Mesothelial cell of epicardium (in vitro differentiated cells): ENCODE data around the gene CHAF1A. TPM values are rescaled to one million over a fixed set of nuclear protein-coding genes. Genes with fewer than 3 reads are reported as not detected.

Experiments used
- DNase-seq, 2 experiments: peaks; one replicate each; pipeline ENCODE4 v3.0.0; 2021; ENCODE audit warnings: low spot score in 2 of 2; ENCODE audit not compliant: unreplicated experiment in 2 of 2
- H3K27ac Mint-ChIP-seq: 2 replicates; pipeline ENCODE4 v1.8.0; 2021; ENCODE audit warnings: mixed read lengths
- H3K27me3 Mint-ChIP-seq: 2 replicates; pipeline ENCODE4 v1.8.0; 2021; ENCODE audit warnings: low read depth, mixed read lengths
- H3K36me3 Mint-ChIP-seq: 2 replicates; pipeline ENCODE4 v1.8.0; 2021; ENCODE audit warnings: mixed read lengths
- H3K4me1 Mint-ChIP-seq: 2 replicates; pipeline ENCODE4 v1.8.0; 2021; ENCODE audit warnings: mixed read lengths
- H3K4me3 Mint-ChIP-seq: 2 replicates; pipeline ENCODE4 v1.8.0; 2021; ENCODE audit warnings: mild to moderate bottlenecking, moderate library complexity, mixed read lengths
- H3K9me3 Mint-ChIP-seq: 2 replicates; pipeline ENCODE4 v1.8.0; 2021; ENCODE audit warnings: mixed read lengths
- CTCF ChIP-seq: fragments of 200-600 bp; sonication (generic); IDR thresholded peaks from one replicate; pipeline ENCODE4 v1.5.0; 2021; ENCODE audit warnings: antibody characterized with exemption; ENCODE audit not compliant: unreplicated experiment
- total RNA-seq: library from RNA; stranded (reverse); gene quantifications from 3 replicates; pipeline ENCODE4 v1.2.1, GENCODE V29; 2021

CHAF1A gene, protein sequence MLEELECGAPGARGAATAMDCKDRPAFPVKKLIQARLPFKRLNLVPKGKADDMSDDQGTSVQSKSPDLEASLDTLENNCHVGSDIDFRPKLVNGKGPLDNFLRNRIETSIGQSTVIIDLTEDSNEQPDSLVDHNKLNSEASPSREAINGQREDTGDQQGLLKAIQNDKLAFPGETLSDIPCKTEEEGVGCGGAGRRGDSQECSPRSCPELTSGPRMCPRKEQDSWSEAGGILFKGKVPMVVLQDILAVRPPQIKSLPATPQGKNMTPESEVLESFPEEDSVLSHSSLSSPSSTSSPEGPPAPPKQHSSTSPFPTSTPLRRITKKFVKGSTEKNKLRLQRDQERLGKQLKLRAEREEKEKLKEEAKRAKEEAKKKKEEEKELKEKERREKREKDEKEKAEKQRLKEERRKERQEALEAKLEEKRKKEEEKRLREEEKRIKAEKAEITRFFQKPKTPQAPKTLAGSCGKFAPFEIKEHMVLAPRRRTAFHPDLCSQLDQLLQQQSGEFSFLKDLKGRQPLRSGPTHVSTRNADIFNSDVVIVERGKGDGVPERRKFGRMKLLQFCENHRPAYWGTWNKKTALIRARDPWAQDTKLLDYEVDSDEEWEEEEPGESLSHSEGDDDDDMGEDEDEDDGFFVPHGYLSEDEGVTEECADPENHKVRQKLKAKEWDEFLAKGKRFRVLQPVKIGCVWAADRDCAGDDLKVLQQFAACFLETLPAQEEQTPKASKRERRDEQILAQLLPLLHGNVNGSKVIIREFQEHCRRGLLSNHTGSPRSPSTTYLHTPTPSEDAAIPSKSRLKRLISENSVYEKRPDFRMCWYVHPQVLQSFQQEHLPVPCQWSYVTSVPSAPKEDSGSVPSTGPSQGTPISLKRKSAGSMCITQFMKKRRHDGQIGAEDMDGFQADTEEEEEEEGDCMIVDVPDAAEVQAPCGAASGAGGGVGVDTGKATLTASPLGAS
- total RNA-seq, result 30.9 to 35.1 TPM (median 33.1 TPM) in 3 replicates

GRCh38 chr19:4402171-4403004 is at the start of gene CHAF1A:
TSS of gene CHAF1A (plus strand) at chr19:4402640. CDS start at chr19:4402763, 123 bp downstream.
- TF ChIP-seq CTCF, result no peak
- peak; percentile 99 for DNase-seq
- H3K4me1 Mint-ChIP-seq, result peaks cover 39% of the 10 kb centered on the region
- peak within 1 kb of the TSS; percentile 96 for H3K27ac Mint-ChIP-seq
- no peaks in the 10 kb centered on the region for H3K36me3 Mint-ChIP-seq
- H3K9me3 Mint-ChIP-seq, result no peaks in the 10 kb centered on the region
- H3K27me3 Mint-ChIP-seq, result no peaks in the 10 kb centered on the region
- H3K4me3 Mint-ChIP-seq, result peak within 1 kb of the TSS; percentile 73

GRCh38 chr19:4352701-4353121 is 49.7 kb upstream of the CHAF1A start:
- H3K36me3 Mint-ChIP-seq, result peaks cover 11% of the 10 kb centered on the region
- no peaks in the 10 kb centered on the region for H3K9me3 Mint-ChIP-seq
- H3K27ac Mint-ChIP-seq, result no peak overlapping the region
- no peak overlapping the region for H3K4me3 Mint-ChIP-seq
- no peaks in the 10 kb centered on the region for H3K4me1 Mint-ChIP-seq
- peak; percentile 51 to 76 for DNase-seq
- peak; percentile 96 for TF ChIP-seq CTCF
- H3K27me3 Mint-ChIP-seq, result no peaks in the 10 kb centered on the region

GRCh38 chr19:4354282-4354681 is 48.2 kb upstream of the CHAF1A start:
- no peaks in the 10 kb centered on the region for H3K27me3 Mint-ChIP-seq
- H3K9me3 Mint-ChIP-seq, result no peaks in the 10 kb centered on the region
- peaks cover 13% of the 10 kb centered on the region for H3K36me3 Mint-ChIP-seq
- H3K27ac Mint-ChIP-seq, result no peak overlapping the region
- no peaks in the 10 kb centered on the region for H3K4me1 Mint-ChIP-seq
- no peak for DNase-seq
- TF ChIP-seq CTCF, result no peak
- no peak overlapping the region for H3K4me3 Mint-ChIP-seq

DNA sequence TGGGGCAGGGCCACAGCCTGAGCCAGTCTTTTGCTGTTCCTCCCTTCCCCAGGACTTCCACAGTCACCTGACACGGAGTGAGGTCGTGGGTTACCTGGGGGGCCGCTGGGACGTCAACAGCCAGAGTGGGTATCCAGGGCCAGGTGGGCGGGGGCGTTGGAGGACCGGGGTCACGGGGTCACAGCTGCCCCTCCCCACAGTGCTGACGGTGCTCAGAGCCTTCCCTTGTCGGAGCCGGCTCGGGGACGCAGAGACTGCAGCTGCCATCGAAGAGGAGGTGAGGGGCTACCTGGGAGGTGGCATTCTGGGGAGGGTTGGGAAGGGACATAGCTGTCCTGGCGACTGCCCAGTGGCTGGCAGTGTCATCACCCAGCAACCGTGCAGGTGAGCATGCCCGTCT is 47.5 kb upstream of the CHAF1A start:
- Mint-ChIP-seq H3K4me3 (no peak overlapping the region), H3K4me1 (no peaks in the 10 kb centered on the region), H3K9me3 (no peaks in the 10 kb centered on the region), H3K27me3 (no peaks in the 10 kb centered on the region), H3K36me3 (peaks cover 10% of the 10 kb centered on the region), H3K27ac (no peak overlapping the region)
- no peak for TF ChIP-seq CTCF
- DNase-seq, result no peak

DNA sequence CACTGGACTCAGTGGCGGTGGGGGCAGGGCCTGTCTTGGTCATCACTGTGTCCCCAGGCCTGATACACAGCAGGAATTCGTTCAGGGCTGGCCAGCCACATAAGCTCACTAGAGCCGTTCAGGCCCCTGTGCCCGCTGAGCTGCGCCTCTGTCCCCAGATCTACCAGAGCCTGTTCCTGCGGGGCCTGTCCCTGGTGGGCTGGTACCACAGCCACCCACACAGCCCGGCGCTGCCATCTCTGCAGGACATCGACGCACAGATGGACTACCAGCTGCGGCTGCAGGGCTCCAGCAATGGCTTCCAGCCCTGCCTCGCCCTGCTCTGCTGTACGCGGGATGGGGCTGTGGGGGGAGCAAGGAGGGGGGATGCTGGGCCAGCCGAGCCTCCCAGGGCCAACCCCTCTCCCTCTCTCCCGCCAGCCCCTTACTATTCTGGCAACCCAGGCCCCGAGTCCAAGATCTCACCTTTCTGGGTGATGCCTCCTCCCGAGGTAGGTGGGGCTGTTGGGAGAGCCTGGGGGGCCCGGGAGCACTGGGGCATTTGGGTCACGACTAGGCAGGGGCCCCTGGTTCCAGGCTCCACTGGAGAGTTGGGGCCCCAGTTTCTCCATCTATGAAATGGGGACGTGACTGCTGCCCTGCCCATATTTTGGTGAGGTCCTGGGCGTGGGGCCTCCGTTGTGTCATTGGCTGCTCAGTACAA is 45.2 kb upstream of the CHAF1A start:
- H3K9me3 Mint-ChIP-seq, result no peaks in the 10 kb centered on the region
- peaks cover 6% of the 10 kb centered on the region for H3K36me3 Mint-ChIP-seq
- no peak overlapping the region for H3K4me3 Mint-ChIP-seq
- H3K27me3 Mint-ChIP-seq, result no peaks in the 10 kb centered on the region
- no peak for DNase-seq
- no peak overlapping the region for H3K27ac Mint-ChIP-seq
- TF ChIP-seq CTCF, result no peak
- H3K4me1 Mint-ChIP-seq, result no peaks in the 10 kb centered on the region
